BLaER1 treated with 17β-estradiol and CSF1 and Interleukin-3, amounts not matched to agents 10 nM and 100 nM (cell line): ENCODE results near the gene CDRT15.
"Not testable (repeated sequence)": the region's sequence is repeated elsewhere in the genome, so short reads cannot be mapped to it uniquely, and the experiment has no call there.

Experiments used
- H3K27ac ChIP-seq, 11 experiments: shearing (Covaris generic); formaldehyde crosslinking; 2 replicates each; pipeline ENCODE4 v1.8.1; 2022
- H3K27me3 ChIP-seq, 11 experiments: shearing (Covaris generic); formaldehyde crosslinking; 2 replicates each; pipeline ENCODE4 v1.8.1; 2022
- H3K36me3 ChIP-seq, 11 experiments: shearing (Covaris generic); formaldehyde crosslinking; 2 replicates each; pipeline ENCODE4 v1.8.1; 2022
- H3K4me1 ChIP-seq, 10 experiments: shearing (Covaris generic); formaldehyde crosslinking; 2 replicates each; pipeline ENCODE4 v1.8.1; 2022
- H3K4me2 ChIP-seq, 11 experiments: shearing (Covaris generic); formaldehyde crosslinking; 2 replicates each; pipeline ENCODE4 v1.8.1; 2022
- H3K4me3 ChIP-seq, 10 experiments: shearing (Covaris generic); formaldehyde crosslinking; 2 replicates each; pipeline ENCODE4 v1.8.1; 2022
- H3K9ac ChIP-seq, 11 experiments: shearing (Covaris generic); formaldehyde crosslinking; 2 replicates each; pipeline ENCODE4 v1.8.1; 2022
- H3K9me3 ChIP-seq, 11 experiments: shearing (Covaris generic); formaldehyde crosslinking; replicated peaks in 1 of 11; 2 replicates each; pipeline ENCODE4 v1.8.1; 2022
- H4K20me1 ChIP-seq, 11 experiments: shearing (Covaris generic); formaldehyde crosslinking; 2 replicates each; pipeline ENCODE4 v1.8.1; 2022
- Cebpa-rat ChIP-seq, 11 experiments: shearing (Covaris generic); IDR thresholded peaks; 2 replicates each; pipeline ENCODE4 v1.8.1; 2022

CDRT15 gene

DNA sequence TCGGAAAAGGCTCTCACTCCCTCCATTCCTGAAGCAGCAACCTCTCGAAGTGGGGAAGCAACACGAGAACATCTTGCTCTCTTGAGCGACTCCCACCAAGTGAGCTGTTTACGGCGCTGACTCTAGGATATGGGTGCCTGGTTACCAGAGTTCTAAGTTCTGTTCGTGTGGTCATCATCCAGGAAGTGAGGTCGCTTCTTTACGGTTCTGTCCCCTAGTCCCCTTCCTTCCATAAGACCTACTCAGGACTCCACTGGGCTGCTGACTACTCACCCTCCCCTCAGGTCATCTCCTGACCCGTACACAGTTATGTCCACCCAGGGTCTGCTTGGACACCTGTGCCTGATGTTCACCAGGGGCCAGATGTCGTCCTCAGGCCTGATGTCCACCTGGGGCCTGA lies at the start of gene CDRT15:
Gene CDRT15 (minus strand): TSS at position 101 of the 400 bp plus-strand sequence. CDS start 29 bp downstream, at position 72.
- not testable (repeated sequence) for H3K4me3 ChIP-seq, H3K4me1 ChIP-seq, H4K20me1 ChIP-seq, H3K9ac ChIP-seq, H3K36me3 ChIP-seq, H3K4me2 ChIP-seq, H3K27ac ChIP-seq, H3K27me3 ChIP-seq, H3K9me3 ChIP-seq

DNA sequence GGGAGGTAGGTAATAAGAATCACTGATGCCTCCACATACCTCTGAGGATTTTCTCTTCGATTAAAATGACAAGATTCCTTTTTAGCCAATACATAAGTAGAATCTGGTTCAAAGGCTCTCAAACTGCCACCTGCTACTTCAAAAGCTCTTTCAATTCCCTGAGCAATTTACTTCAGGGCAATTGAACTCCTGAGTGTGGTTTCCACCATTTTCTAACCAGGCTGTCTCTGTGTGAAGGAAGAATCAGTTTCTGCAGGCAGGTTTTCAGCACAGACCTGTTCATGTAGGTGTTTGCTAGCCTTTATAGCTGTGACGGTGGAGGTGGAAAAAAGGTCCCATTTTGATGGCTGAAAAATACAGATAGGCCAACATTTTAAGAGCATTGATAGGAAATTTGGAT lies 46.1 kb upstream of the CDRT15 start:
- Histone ChIP-seq H3K4me3 (no peak overlapping the region), H3K27me3 (no peaks in the 10 kb centered on the region), H3K9me3 (peaks cover 0 to 6% (median 0%) of the 10 kb centered on the region in 11 experiments; a peak in 1 of 22 replicates), H4K20me1 (no peaks in the 10 kb centered on the region), H3K9ac (no peak overlapping the region), H3K27ac (no peak overlapping the region), H3K4me2 (no peak overlapping the region), H3K4me1 (peaks cover 0 to 10% (median 8%) of the 10 kb centered on the region in 10 experiments; a peak in 11 of 20 replicates), H3K36me3 (no peaks in the 10 kb centered on the region)
- no peak for TF ChIP-seq Cebpa-rat (IDR thresholded peaks at IDR 0.05)

DNA sequence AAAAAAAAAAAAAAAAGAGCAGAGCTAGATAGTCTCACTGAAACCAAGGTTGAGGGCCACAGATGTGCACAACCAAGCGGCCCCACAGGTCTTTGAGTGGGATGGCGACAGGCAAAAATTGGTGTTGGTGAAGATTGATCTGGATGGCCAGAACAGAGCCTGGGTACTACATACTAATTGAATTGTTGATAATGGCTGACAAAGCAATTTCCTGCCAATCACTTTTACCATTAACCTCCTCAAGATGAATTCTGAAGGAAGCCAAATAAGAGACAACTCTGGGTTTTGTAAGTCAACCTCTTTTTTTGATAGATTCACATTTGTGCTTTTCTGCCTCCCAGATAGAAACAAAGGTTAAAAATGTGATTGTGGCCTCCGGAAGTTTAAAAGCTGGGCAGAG lies 44.9 kb upstream of the CDRT15 start:
- Histone ChIP-seq H3K27me3 (no peaks in the 10 kb centered on the region), H3K9me3 (peaks cover 0 to 10% (median 0%) of the 10 kb centered on the region in 11 experiments; a peak in 1 of 22 replicates), H3K4me2 (no peak overlapping the region), H4K20me1 (no peaks in the 10 kb centered on the region), H3K4me3 (no peak overlapping the region), H3K27ac (no peak overlapping the region), H3K4me1 (peaks cover 0 to 10% (median 8%) of the 10 kb centered on the region in 10 experiments; a peak in 11 of 20 replicates), H3K36me3 (no peaks in the 10 kb centered on the region), H3K9ac (no peak overlapping the region)
- TF ChIP-seq Cebpa-rat (IDR thresholded peaks at IDR 0.05): no peak

DNA sequence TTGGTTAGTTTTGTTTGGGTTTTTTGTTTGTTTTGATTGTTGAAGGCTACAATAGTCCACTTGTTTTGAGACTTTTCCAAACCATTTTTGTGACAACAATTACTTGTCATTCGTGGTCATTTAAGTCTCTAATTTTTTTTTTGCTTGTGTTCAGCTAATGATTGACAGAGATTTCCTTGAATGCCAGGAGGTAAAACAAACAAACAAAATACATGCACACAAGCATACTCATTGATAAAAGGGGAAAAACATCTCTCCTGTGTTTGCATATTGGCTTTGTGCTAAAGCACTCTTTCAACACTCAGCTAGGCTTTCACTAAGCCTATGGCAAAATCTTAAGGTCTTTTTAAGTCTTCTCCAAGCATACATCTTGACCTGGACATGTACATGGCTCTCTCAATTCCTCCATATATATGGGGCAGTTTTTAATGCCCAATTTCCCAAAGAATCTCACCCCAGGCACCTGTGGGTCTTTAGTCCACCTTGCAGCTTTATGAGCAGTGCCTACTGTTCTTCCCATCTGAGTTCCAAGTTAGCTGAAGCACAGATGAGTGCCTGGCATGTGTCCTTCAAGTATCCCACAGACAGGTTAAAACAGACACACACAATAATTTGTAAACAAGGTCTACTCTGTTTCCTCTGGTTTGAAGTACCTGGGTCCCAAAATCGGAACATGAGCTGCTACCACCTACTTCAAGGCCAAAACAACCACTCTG lies 40.0 kb upstream of the CDRT15 start:
- H4K20me1 ChIP-seq: no peaks in the 10 kb centered on the region
- no peak for TF ChIP-seq Cebpa-rat (IDR thresholded peaks at IDR 0.05)
- H3K9me3 ChIP-seq: peaks cover 5 to 29% (median 13%) of the 10 kb centered on the region in 11 experiments; a peak in 15 of 22 replicates
- H3K4me3 ChIP-seq: no peak overlapping the region
- H3K4me2 ChIP-seq: no peak overlapping the region
- H3K36me3 ChIP-seq: no peaks in the 10 kb centered on the region
- no peak overlapping the region for H3K27ac ChIP-seq
- H3K27me3 ChIP-seq: no peaks in the 10 kb centered on the region
- no peak overlapping the region for H3K9ac ChIP-seq
- H3K4me1 ChIP-seq: peaks cover 0 to 10% (median 8%) of the 10 kb centered on the region in 10 experiments; a peak in 11 of 20 replicates

- H3K9me3 ChIP-seq: peaks cover 0 to 25% (median 8%) of the 10 kb centered on the region in 11 experiments; a peak in 14 of 22 replicates
- H3K9ac ChIP-seq: no peak overlapping the region
- no peak for TF ChIP-seq Cebpa-rat (IDR thresholded peaks at IDR 0.05)
- no peak overlapping the region for H3K4me2 ChIP-seq
- no peaks in the 10 kb centered on the region for H4K20me1 ChIP-seq
- H3K4me1 ChIP-seq: no peaks in the 10 kb centered on the region; a peak in 1 of 20 replicates
- no peaks in the 10 kb centered on the region for H3K36me3 ChIP-seq
- H3K4me3 ChIP-seq: no peak overlapping the region
- no peaks in the 10 kb centered on the region for H3K27me3 ChIP-seq
- no peak overlapping the region for H3K27ac ChIP-seq
Measured at GRCh38 chr17:14270508-14270907, 33.8 kb upstream of the CDRT15 start.

DNA sequence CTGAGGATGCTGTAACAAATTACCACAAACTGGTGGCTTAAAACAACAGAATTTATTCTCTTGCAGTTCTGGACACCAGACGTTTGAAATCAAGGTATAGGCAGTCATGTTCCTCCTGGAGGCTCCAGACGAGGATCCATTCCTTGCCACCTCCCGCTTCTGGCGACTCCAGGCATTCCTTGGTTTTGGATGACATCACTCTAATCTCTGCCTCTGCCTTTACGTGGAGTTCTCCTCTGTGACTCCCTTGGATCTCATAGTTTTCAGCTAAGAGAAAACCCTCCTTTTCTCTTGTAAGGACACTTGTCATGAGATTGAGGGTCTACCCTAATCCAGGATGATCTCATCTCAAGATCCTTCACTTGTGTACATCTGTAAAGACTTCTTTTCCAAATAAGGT lies 32.8 kb upstream of the CDRT15 start:
- Histone ChIP-seq H3K4me2 (no peak overlapping the region), H3K27ac (no peak overlapping the region), H4K20me1 (no peaks in the 10 kb centered on the region), H3K27me3 (no peaks in the 10 kb centered on the region), H3K9me3 (peaks cover 0 to 16% (median 4%) of the 10 kb centered on the region in 11 experiments; a peak in 10 of 22 replicates), H3K9ac (no peak overlapping the region), H3K4me3 (no peak overlapping the region), H3K36me3 (no peaks in the 10 kb centered on the region), H3K4me1 (no peaks in the 10 kb centered on the region; a peak in 1 of 20 replicates)
- no peak for TF ChIP-seq Cebpa-rat (IDR thresholded peaks at IDR 0.05)

DNA sequence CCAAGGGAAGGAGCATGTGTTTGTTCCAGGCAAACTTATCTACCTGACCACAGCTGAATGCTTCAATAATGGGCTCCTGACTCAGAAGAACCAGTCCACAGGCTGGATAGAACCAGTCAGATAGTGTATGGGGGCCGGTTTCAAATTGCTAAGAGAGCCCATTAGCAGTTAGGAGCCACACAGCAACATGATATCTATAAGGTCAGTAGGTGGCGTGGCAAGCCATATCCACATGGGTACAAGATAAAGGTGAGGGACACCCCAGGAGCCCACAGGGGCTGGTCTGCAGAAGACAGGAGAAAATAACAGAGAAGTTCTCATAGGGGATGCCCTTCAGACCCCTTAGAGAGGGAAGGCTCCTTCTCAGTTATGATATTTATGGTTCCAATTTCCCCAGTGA lies 31.6 kb upstream of the CDRT15 start:
- Histone ChIP-seq H3K9ac (no peak overlapping the region), H3K4me2 (no peak overlapping the region), H3K27ac (no peak overlapping the region), H3K4me3 (no peak overlapping the region), H3K9me3 (peaks cover 0 to 12% (median 0%) of the 10 kb centered on the region in 11 experiments; a peak in 5 of 22 replicates), H3K36me3 (no peaks in the 10 kb centered on the region), H3K27me3 (no peaks in the 10 kb centered on the region), H3K4me1 (no peaks in the 10 kb centered on the region; a peak in 1 of 20 replicates), H4K20me1 (no peaks in the 10 kb centered on the region)
- no peak for TF ChIP-seq Cebpa-rat (IDR thresholded peaks at IDR 0.05)

- Histone ChIP-seq H4K20me1 (no peaks in the 10 kb centered on the region), H3K36me3 (no peaks in the 10 kb centered on the region), H3K4me1 (no peaks in the 10 kb centered on the region), H3K4me2 (no peak overlapping the region), H3K27ac (no peak overlapping the region), H3K27me3 (no peaks in the 10 kb centered on the region), H3K9me3 (peaks cover 0 to 12% (median 4%) of the 10 kb centered on the region in 11 experiments; a peak in 6 of 22 replicates), H3K9ac (no peak overlapping the region), H3K4me3 (no peak overlapping the region)
- no peak for TF ChIP-seq Cebpa-rat (IDR thresholded peaks at IDR 0.05)
Measured at GRCh38 chr17:14261406-14261805, 24.7 kb upstream of the CDRT15 start.

GRCh38 chr17:14245629-14246028 lies 9.0 kb upstream of the CDRT15 start:
- H3K36me3 ChIP-seq: no peaks in the 10 kb centered on the region
- H3K27ac ChIP-seq: no peak overlapping the region
- no peak overlapping the region for H3K9ac ChIP-seq
- no peak overlapping the region for H3K4me3 ChIP-seq
- no peaks in the 10 kb centered on the region for H3K27me3 ChIP-seq
- TF ChIP-seq Cebpa-rat (IDR thresholded peaks at IDR 0.05): no peak
- H3K4me1 ChIP-seq: no peaks in the 10 kb centered on the region
- no peak overlapping the region for H3K4me2 ChIP-seq
- no peaks in the 10 kb centered on the region for H4K20me1 ChIP-seq
- no peaks in the 10 kb centered on the region for H3K9me3 ChIP-seq

GRCh38 chr17:14245002-14245401 lies 8.3 kb upstream of the CDRT15 start:
- no peak for TF ChIP-seq Cebpa-rat (IDR thresholded peaks at IDR 0.05)
- Histone ChIP-seq H3K9ac (no peak overlapping the region), H3K4me2 (no peak overlapping the region), H3K27me3 (no peaks in the 10 kb centered on the region), H3K4me3 (no peak overlapping the region), H3K9me3 (no peaks in the 10 kb centered on the region), H3K36me3 (no peaks in the 10 kb centered on the region), H3K27ac (no peak overlapping the region), H4K20me1 (no peaks in the 10 kb centered on the region), H3K4me1 (no peaks in the 10 kb centered on the region)

GRCh38 chr17:14239271-14239670 lies 2.6 kb upstream of the CDRT15 start:
- not testable (repeated sequence) for H3K4me1 ChIP-seq, H3K4me3 ChIP-seq, H3K36me3 ChIP-seq, H3K27me3 ChIP-seq, H3K9me3 ChIP-seq, H4K20me1 ChIP-seq, H3K27ac ChIP-seq, H3K4me2 ChIP-seq, H3K9ac ChIP-seq

GRCh38 chr17:14236032-14236431 lies 630 bp downstream of the CDRT15 start:
- H3K9ac ChIP-seq, H3K4me2 ChIP-seq, H3K4me1 ChIP-seq, H4K20me1 ChIP-seq, H3K36me3 ChIP-seq, H3K27ac ChIP-seq, H3K27me3 ChIP-seq, H3K4me3 ChIP-seq, H3K9me3 ChIP-seq: not testable (repeated sequence)

GRCh38 chr17:14235047-14235446 lies 1.6 kb downstream of the CDRT15 start:
- not testable (repeated sequence) for H3K4me1 ChIP-seq, H3K27me3 ChIP-seq, H3K9ac ChIP-seq, H3K4me3 ChIP-seq, H4K20me1 ChIP-seq, H3K9me3 ChIP-seq, H3K36me3 ChIP-seq, H3K27ac ChIP-seq, H3K4me2 ChIP-seq

DNA sequence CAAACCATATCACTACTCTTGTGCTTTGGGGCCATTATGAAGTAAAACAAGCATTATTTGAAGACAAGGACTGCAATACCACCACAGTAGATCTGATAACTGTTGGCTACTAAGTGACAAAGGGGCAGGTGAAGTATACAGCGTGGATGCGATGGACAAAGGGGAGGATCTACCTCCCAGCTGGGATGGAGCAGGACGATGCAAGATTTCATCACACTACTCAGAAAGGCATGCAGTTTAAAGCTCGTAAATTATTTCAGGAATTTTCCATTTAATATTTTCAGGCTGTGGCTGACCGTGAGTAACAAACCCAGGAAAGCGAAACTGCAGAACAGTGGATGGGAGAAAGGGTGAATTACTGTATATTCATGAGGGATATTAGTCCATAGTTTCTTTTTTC lies 5.5 kb downstream of the CDRT15 start:
- H3K27ac ChIP-seq, H3K4me2 ChIP-seq, H3K4me1 ChIP-seq, H3K4me3 ChIP-seq, H3K9ac ChIP-seq, H3K27me3 ChIP-seq, H4K20me1 ChIP-seq, H3K9me3 ChIP-seq, H3K36me3 ChIP-seq: not testable (repeated sequence)
